PC-3 (cell line): Measurements from ENCODE around the gene PCDHA11. TPM values are rescaled to one million over a fixed set of nuclear protein-coding genes. Genes with fewer than 3 reads are reported as not detected.

ENCODE experiments used
- ATAC-seq: fragments of 200-7000 bp; cut with Tn5 transposase; 2 replicates; pipeline ENCODE4 v1.9.1; 2020; ENCODE audit warnings: mild to moderate bottlenecking, moderate library complexity
- BruUV-seq: library from RNA; stranded (reverse); fragments of 400-500 nt; replicated peaks from 2 replicates; lab custom pipeline; 2021; lab: Mats Ljungman, UMichigan
- CTCF ChIA-PET: fragments of 300-600 bp; sonication (Branson Sonifier 250); formaldehyde crosslinking; loops from one replicate; lab custom pipeline; 2022; ENCODE audit warnings: antibody characterized with exemption; lab: Charles Lee
- POLR2A ChIA-PET: fragments of 300-600 bp; sonication (Branson Sonifier 250); formaldehyde crosslinking; loops from one replicate; lab custom pipeline; 2022; ENCODE audit warnings: antibody characterized with exemption; ENCODE audit not compliant: unreplicated experiment; lab: Charles Lee
- DNase-seq: peaks from one replicate; pipeline ENCODE4 v3.0.0-alpha.2; 2015
- H2AFZ ChIP-seq: fragments of 300-600 bp; sonication (generic); 2 replicates; pipeline ENCODE4 v1.6.0; 2016; ENCODE audit warnings: antibody characterized with exemption, low read length
- H3F3A ChIP-seq: fragments of 300-600 bp; sonication (generic); one replicate; pipeline ENCODE4 v1.6.0; 2017; ENCODE audit warnings: antibody characterized with exemption, low read length, control low read depth, mild to moderate bottlenecking; ENCODE audit not compliant: unreplicated experiment
- H3K27ac ChIP-seq: fragments of 300-600 bp; sonication (generic); 2 replicates; pipeline ENCODE4 v1.5.1; 2016; ENCODE audit warnings: mild to moderate bottlenecking, low read length
- H3K27me3 ChIP-seq: fragments of 300-600 bp; sonication (generic); 2 replicates; pipeline ENCODE4 v1.6.1; 2016; ENCODE audit warnings: low read length, mixed read lengths
- H3K36me3 ChIP-seq: fragments of 300-600 bp; sonication (generic); 2 replicates; pipeline ENCODE4 v1.6.1; 2016; ENCODE audit warnings: low read depth, mixed run types, low read length, mixed read lengths
- H3K4me1 ChIP-seq: fragments of 300-600 bp; sonication (generic); 2 replicates; pipeline ENCODE4 v1.5.1; 2016; ENCODE audit warnings: low read length; ENCODE audit not compliant: insufficient read depth
- H3K4me2 ChIP-seq: fragments of 300-600 bp; sonication (generic); 2 replicates; pipeline ENCODE4 v1.6.0; 2016; ENCODE audit warnings: low read length
- H3K4me3 ChIP-seq: fragments of 300-600 bp; sonication (generic); 2 replicates; pipeline ENCODE4 v1.5.1; 2016; ENCODE audit warnings: mild to moderate bottlenecking, low read length, mixed read lengths
- H3K79me2 ChIP-seq: fragments of 300-600 bp; sonication (generic); 2 replicates; pipeline ENCODE4 v1.6.1; 2017; ENCODE audit warnings: low read length, mixed read lengths
- H3K9ac ChIP-seq: fragments of 300-600 bp; sonication (generic); 2 replicates; pipeline ENCODE4 v1.6.0; 2016; ENCODE audit warnings: mild to moderate bottlenecking, low read length
- H3K9me2 ChIP-seq: fragments of 300-600 bp; sonication (generic); replicated peaks from 2 replicates; pipeline ENCODE4 v1.6.1; 2016; ENCODE audit warnings: mixed run types, low read length, mixed read lengths
- H3K9me3 ChIP-seq: fragments of 300-600 bp; sonication (generic); 2 replicates; pipeline ENCODE4 v1.6.1; 2016; ENCODE audit warnings: low read length, mixed read lengths
- H4K20me1 ChIP-seq: fragments of 300-600 bp; sonication (generic); 2 replicates; pipeline ENCODE4 v1.6.1; 2016; ENCODE audit warnings: low read length, mixed read lengths
- CTCF ChIP-seq: fragments of 300-600 bp; sonication (generic); conservative IDR thresholded peaks from 2 replicates; pipeline ENCODE4 v1.5.1; 2017; ENCODE audit warnings: antibody characterized with exemption, low read depth, mild to moderate bottlenecking, low read length
- EZH2 ChIP-seq: fragments of 300-600 bp; sonication (generic); IDR thresholded peaks from one replicate; pipeline ENCODE4 v1.6.1; 2017; ENCODE audit warnings: antibody characterized with exemption, mild to moderate bottlenecking, low read length; ENCODE audit not compliant: unreplicated experiment
- EZH2phosphoT487 ChIP-seq: fragments of 300-600 bp; sonication (generic); IDR thresholded peaks from 2 replicates; pipeline ENCODE4 v1.6.1; 2018; ENCODE audit warnings: mild to moderate bottlenecking, antibody characterized with exemption, low read length, borderline replicate concordance
- intact Hi-C: fragments of 100-400 bp; cut with micrococcal nuclease; formaldehyde crosslinking; loops from 2 replicates; pipeline ENCODE4 v1.9.0; 2023
- total RNA-seq: library from RNA; depleted of rRNA; stranded (reverse); fragments of >200 nt; gene quantifications from 2 replicates; pipeline ENCODE4 v1.2.3, GENCODE V29; 2014

The PCDHA11 gene
- total RNA-seq, 1 experiment from 2014 or later: 0.33 TPM

GRCh38 chr5:140857987-140858240 lies 10.8 kb upstream of the PCDHA11 start:
- no peaks in the 10 kb centered on the region for H3K79me2 ChIP-seq
- ChIA-PET POLR2A (no interaction called here), CTCF (no interaction called here)
- no peaks in the 10 kb centered on the region for H3K9me3 ChIP-seq
- no peak for ATAC-seq
- H3K4me1 ChIP-seq: no peaks in the 10 kb centered on the region
- no peaks in the 10 kb centered on the region for H3K36me3 ChIP-seq
- H3K9me2 ChIP-seq: no peaks in the 10 kb centered on the region
- H2AFZ ChIP-seq: no peak overlapping the region
- TF ChIP-seq EZH2phosphoT487 (no peak), EZH2 (no peak), CTCF (no peak)
- no peak for DNase-seq
- H3K4me2 ChIP-seq: no peak overlapping the region
- H4K20me1 ChIP-seq: no peaks in the 10 kb centered on the region
- H3F3A ChIP-seq: no peaks in the 10 kb centered on the region
- no peak overlapping the region for H3K27ac ChIP-seq
- intact Hi-C loops: no loop called here
- no TSS peak for BruUV-seq
- no peak overlapping the region for H3K9ac ChIP-seq
- H3K4me3 ChIP-seq: no peak overlapping the region
- no peaks in the 10 kb centered on the region for H3K27me3 ChIP-seq

- H3K9me3 ChIP-seq: no peaks in the 10 kb centered on the region
- intact Hi-C loops: no loop called here
- H3K4me3 ChIP-seq: no peak overlapping the region
- DNase-seq (no peak), ATAC-seq (no peak)
- H3K4me2 ChIP-seq: no peak overlapping the region
- H2AFZ ChIP-seq: no peak overlapping the region
- no peak for TF ChIP-seq CTCF
- no peak for TF ChIP-seq EZH2phosphoT487
- TF ChIP-seq EZH2: no peak
- no peak overlapping the region for H3K27ac ChIP-seq
- H3K9me2 ChIP-seq: no peaks in the 10 kb centered on the region
- ChIA-PET POLR2A (no interaction called here), CTCF (no interaction called here)
- H4K20me1 ChIP-seq: no peaks in the 10 kb centered on the region
- no peak overlapping the region for H3K9ac ChIP-seq
- H3K79me2 ChIP-seq: no peaks in the 10 kb centered on the region
- H3K36me3 ChIP-seq: no peaks in the 10 kb centered on the region
- H3K4me1 ChIP-seq: no peaks in the 10 kb centered on the region
- no TSS peak for BruUV-seq
- no peaks in the 10 kb centered on the region for H3F3A ChIP-seq
- no peaks in the 10 kb centered on the region for H3K27me3 ChIP-seq
These were observed 6.1 kb upstream of the PCDHA11 start for GRCh38 chr5:140862441-140863295.

- Histone ChIP-seq H4K20me1 (no peaks in the 10 kb centered on the region), H2AFZ (no peak overlapping the region), H3K36me3 (no peaks in the 10 kb centered on the region; the same call in 1 of the 2 replicates), H3K9ac (no peak overlapping the region), H3K4me1 (peaks cover 10% of the 10 kb centered on the region; the same call in 1 of the 2 replicates), H3K27me3 (no peaks in the 10 kb centered on the region), H3K79me2 (0 out of 2 replicates have a peak, but pooled peaks cover 5% of the 10 kb centered on the region), H3F3A (no peaks in the 10 kb centered on the region), H3K9me2 (no peaks in the 10 kb centered on the region), H3K4me3 (no peak overlapping the region), H3K4me2 (no peak overlapping the region), H3K9me3 (no peaks in the 10 kb centered on the region), H3K27ac (no peak overlapping the region)
- POLR2A ChIA-PET: no interaction called here
- TF ChIP-seq EZH2phosphoT487 (no peak), EZH2 (no peak), CTCF (no peak; the same call in 1 of the 2 replicates)
- CTCF ChIA-PET: no interaction called here
- ATAC-seq: no peak
- BruUV-seq: no TSS peak
- no peak for DNase-seq
- intact Hi-C loops: no loop called here
These were observed 764 bp downstream of the PCDHA11 start for GRCh38 chr5:140869555-140869886.
